GM12892 (cell line): ENCODE results near the gene MAN1A2.

Experiments used
- DNase-seq: peaks from one replicate; pipeline ENCODE4 v3.0.0; 2011; ENCODE audit not compliant: insufficient read length
- FAIRE-seq: peaks from 2 replicates; lab custom pipeline; 2011; peaks lifted over from hg19 to GRCh38; lab: Jason Lieb, UNC
- POLR2A ChIP-seq: IDR thresholded peaks from 2 replicates; pipeline ENCODE4 v1.6.1; 2011; ENCODE audit warnings: low read depth, low read length, control low read depth
- POLR2AphosphoS5 ChIP-seq: IDR thresholded peaks from 2 replicates; pipeline ENCODE4 v1.6.1; 2011; ENCODE audit warnings: low read depth, low read length, control low read depth
- TAF1 ChIP-seq: IDR thresholded peaks from 2 replicates; pipeline ENCODE4 v1.6.1; 2011; ENCODE audit warnings: low read depth, mild to moderate bottlenecking, control low read depth, low read length, borderline replicate concordance

MAN1A2 gene

GRCh38 chr1:117527074-117527473 lies 159.8 kb downstream of the MAN1A2 start:
- no peak for DNase-seq
- FAIRE-seq = no peak
- TF ChIP-seq POLR2AphosphoS5 (no peak), TAF1 (no peak), POLR2A (no peak)

GRCh38 chr1:117527566-117528102 lies 160.4 kb downstream of the MAN1A2 start:
- peak; percentile 9 for FAIRE-seq
- TF ChIP-seq POLR2A (no peak), TAF1 (no peak), POLR2AphosphoS5 (no peak)
- DNase-seq = no peak

GRCh38 chr1:117529683-117530082 lies 162.4 kb downstream of the MAN1A2 start:
- no peak for TF ChIP-seq TAF1
- TF ChIP-seq POLR2A = no peak
- no peak for TF ChIP-seq POLR2AphosphoS5
- FAIRE-seq (no peak), DNase-seq (no peak)

- FAIRE-seq (no peak), DNase-seq (no peak)
- no peak for TF ChIP-seq POLR2A
- TF ChIP-seq POLR2AphosphoS5 = no peak
- no peak for TF ChIP-seq TAF1
Observed at GRCh38 chr1:117531222-117531621, 164.0 kb downstream of the MAN1A2 start.

GRCh38 chr1:117534995-117535467 lies 167.8 kb downstream of the MAN1A2 start:
- FAIRE-seq = peak; percentile 85
- TF ChIP-seq POLR2A (no peak), POLR2AphosphoS5 (no peak), TAF1 (no peak)
- DNase-seq = peak; percentile 21

- FAIRE-seq (no peak), DNase-seq (no peak)
- TF ChIP-seq TAF1 (no peak), POLR2A (no peak), POLR2AphosphoS5 (no peak)
Observed at GRCh38 chr1:117535821-117536220, 168.6 kb downstream of the MAN1A2 start.

GRCh38 chr1:117537291-117537920 lies 170.2 kb downstream of the MAN1A2 start:
- no peak for DNase-seq
- TF ChIP-seq POLR2AphosphoS5 (no peak), TAF1 (no peak), POLR2A (no peak)
- FAIRE-seq = no peak

GRCh38 chr1:117540532-117540931 lies 173.3 kb downstream of the MAN1A2 start:
- TF ChIP-seq TAF1 (no peak), POLR2A (no peak), POLR2AphosphoS5 (no peak)
- no peak for FAIRE-seq
- no peak for DNase-seq

GRCh38 chr1:117541003-117541402 lies 173.8 kb downstream of the MAN1A2 start:
- no peak for FAIRE-seq
- DNase-seq = no peak
- TF ChIP-seq TAF1 = no peak
- no peak for TF ChIP-seq POLR2AphosphoS5
- TF ChIP-seq POLR2A = no peak

GRCh38 chr1:117541585-117541984 lies 174.3 kb downstream of the MAN1A2 start:
- DNase-seq (no peak), FAIRE-seq (no peak)
- no peak for TF ChIP-seq POLR2AphosphoS5
- no peak for TF ChIP-seq POLR2A
- TF ChIP-seq TAF1 = no peak

GRCh38 chr1:117544509-117545109 lies 177.4 kb downstream of the MAN1A2 start:
- no peak for DNase-seq
- TF ChIP-seq TAF1 (no peak), POLR2AphosphoS5 (no peak), POLR2A (no peak)
- no peak for FAIRE-seq
